Activated CD4-positive, alpha-beta T cell treated with anti-CD3 and anti-CD28 coated beads for 1 hour (primary cell): ENCODE results near the gene ADIPOR2.
"Not testable (repeated sequence)": the region's sequence is repeated elsewhere in the genome, so short reads cannot be mapped to it uniquely, and the experiment has no call there.

ENCODE experiments used
- DNase-seq: peaks from one replicate; pipeline ENCODE4 v3.0.0-alpha.2; 2020

Gene ADIPOR2

GRCh38 chr12:1705774-1706631 lies 15.1 kb downstream of the ADIPOR2 start:
- no peak for DNase-seq

- no peak for DNase-seq
Observed at GRCh38 chr12:1706632-1706980, 15.7 kb downstream of the ADIPOR2 start.

- DNase-seq: no peak
Observed at GRCh38 chr12:1707051-1707450, 16.2 kb downstream of the ADIPOR2 start.

- DNase-seq: not testable (repeated sequence)
Observed at GRCh38 chr12:1709968-1710367, 19.1 kb downstream of the ADIPOR2 start.

- not testable (repeated sequence) for DNase-seq
Observed at GRCh38 chr12:1710870-1711269, 20.0 kb downstream of the ADIPOR2 start.

- DNase-seq: not testable (repeated sequence)
Observed at GRCh38 chr12:1711536-1712211, 20.8 kb downstream of the ADIPOR2 start.

- DNase-seq: not testable (repeated sequence)
Observed at GRCh38 chr12:1712305-1712704, 21.4 kb downstream of the ADIPOR2 start.

GRCh38 chr12:1712852-1713251 lies 22.0 kb downstream of the ADIPOR2 start:
- DNase-seq: not testable (repeated sequence)

- DNase-seq: not testable (repeated sequence)
Observed at GRCh38 chr12:1713783-1714348, 23.0 kb downstream of the ADIPOR2 start.

- not testable (repeated sequence) for DNase-seq
Observed at GRCh38 chr12:1715459-1715858, 24.6 kb downstream of the ADIPOR2 start.

- DNase-seq: no peak
Observed at GRCh38 chr12:1716215-1716862, 25.5 kb downstream of the ADIPOR2 start.

- DNase-seq: no peak
Observed at GRCh38 chr12:1716911-1717310, 26.0 kb downstream of the ADIPOR2 start.

GRCh38 chr12:1719139-1719538 lies 28.3 kb downstream of the ADIPOR2 start:
- no peak for DNase-seq

GRCh38 chr12:1720494-1720893 lies 29.6 kb downstream of the ADIPOR2 start:
- DNase-seq: no peak

GRCh38 chr12:1723721-1724120 lies 32.9 kb downstream of the ADIPOR2 start:
- no peak for DNase-seq

- DNase-seq: no peak
Observed at GRCh38 chr12:1724250-1724649, 33.4 kb downstream of the ADIPOR2 start.

GRCh38 chr12:1726753-1727152 lies 35.9 kb downstream of the ADIPOR2 start:
- no peak for DNase-seq

GRCh38 chr12:1728824-1729223 lies 38.0 kb downstream of the ADIPOR2 start:
- DNase-seq: no peak

- DNase-seq: no peak
Observed at GRCh38 chr12:1731019-1731687, 40.3 kb downstream of the ADIPOR2 start.

GRCh38 chr12:1731688-1732078 lies 40.8 kb downstream of the ADIPOR2 start:
- DNase-seq: not testable (repeated sequence)

- no peak for DNase-seq
Observed at GRCh38 chr12:1732914-1733313, 42.0 kb downstream of the ADIPOR2 start.

GRCh38 chr12:1733712-1734111 lies 42.8 kb downstream of the ADIPOR2 start:
- DNase-seq: not testable (repeated sequence)
